ENCODE data around the gene FBL. TPM values are rescaled to one million over a fixed set of nuclear protein-coding genes. Genes with fewer than 3 reads are reported as not detected.

Gene FBL
- total RNA-seq, 1 donor from 2014 or later, result 500 TPM

DNA sequence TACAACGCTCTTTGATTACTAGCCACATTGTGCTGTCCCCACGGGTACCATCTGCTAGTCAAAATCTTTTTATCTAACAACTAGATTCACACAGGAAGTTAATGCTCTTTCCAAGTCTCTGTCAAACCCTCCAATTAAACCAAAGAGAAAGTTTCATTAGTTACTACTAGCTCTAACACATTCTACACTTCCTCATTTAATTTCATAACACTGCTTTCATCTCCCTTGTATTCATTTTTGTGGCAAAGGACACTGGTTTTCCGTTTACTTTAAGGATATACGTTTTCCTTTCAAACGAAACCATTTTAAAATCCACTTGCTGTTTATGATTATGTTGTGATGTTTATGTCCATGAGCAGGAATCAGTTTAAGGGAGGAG is 17.5 kb downstream of the FBL start:
- H3K27me3 ChIP-seq (ENCODE audit: control insufficient read depth, insufficient read depth, low read length), result no peaks in the 10 kb centered on the region
- no peak overlapping the region for H3K4me3 ChIP-seq (ENCODE audit: low read depth, low read length)
- H3K36me3 ChIP-seq (ENCODE audit: control insufficient read depth, insufficient read depth, low read length), result peaks cover 20% of the 10 kb centered on the region
- DNase-seq (ENCODE audit: low read depth) (no peak), FAIRE-seq (no peak)
- TF ChIP-seq, protein P1, sequence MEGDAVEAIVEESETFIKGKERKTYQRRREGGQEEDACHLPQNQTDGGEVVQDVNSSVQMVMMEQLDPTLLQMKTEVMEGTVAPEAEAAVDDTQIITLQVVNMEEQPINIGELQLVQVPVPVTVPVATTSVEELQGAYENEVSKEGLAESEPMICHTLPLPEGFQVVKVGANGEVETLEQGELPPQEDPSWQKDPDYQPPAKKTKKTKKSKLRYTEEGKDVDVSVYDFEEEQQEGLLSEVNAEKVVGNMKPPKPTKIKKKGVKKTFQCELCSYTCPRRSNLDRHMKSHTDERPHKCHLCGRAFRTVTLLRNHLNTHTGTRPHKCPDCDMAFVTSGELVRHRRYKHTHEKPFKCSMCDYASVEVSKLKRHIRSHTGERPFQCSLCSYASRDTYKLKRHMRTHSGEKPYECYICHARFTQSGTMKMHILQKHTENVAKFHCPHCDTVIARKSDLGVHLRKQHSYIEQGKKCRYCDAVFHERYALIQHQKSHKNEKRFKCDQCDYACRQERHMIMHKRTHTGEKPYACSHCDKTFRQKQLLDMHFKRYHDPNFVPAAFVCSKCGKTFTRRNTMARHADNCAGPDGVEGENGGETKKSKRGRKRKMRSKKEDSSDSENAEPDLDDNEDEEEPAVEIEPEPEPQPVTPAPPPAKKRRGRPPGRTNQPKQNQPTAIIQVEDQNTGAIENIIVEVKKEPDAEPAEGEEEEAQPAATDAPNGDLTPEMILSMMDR (IDR thresholded peaks at IDR 0.05; ENCODE audit: insufficient read depth, low read length, severe bottlenecking), result no peak

DNA sequence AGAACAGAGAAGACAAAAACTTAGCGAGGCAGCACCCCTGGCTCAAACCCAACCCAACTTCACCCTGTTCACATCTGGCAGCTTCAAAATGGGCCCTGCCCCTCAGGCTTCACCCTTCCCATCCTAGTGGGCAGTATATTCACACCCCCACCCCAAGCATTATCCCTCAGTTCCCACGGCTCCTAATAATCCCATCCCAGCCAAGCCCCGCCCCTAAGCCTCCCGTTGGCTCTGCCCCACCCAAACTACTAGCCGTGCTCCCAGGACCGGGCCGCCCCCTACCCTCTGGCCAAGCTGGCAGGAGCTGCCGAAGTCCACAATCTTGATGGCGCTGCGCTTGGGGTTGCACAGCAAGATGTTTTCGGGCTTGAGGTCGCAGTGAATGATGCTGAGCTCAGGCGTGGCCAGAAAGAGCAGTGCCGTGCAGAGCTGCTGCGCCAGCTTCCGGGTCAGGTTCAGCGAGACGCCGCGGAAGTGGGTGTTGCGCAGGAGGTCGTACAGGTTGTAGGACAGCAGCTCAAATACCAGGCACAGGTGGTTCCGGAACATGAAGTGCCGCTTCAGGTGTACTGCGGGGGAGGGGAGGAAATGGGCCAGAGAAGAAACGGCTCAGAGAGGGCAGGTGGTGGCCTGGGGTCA is 18.0 kb downstream of the FBL start:
- DNase-seq (ENCODE audit: low read depth) (no peak), FAIRE-seq (no peak)
- Histone ChIP-seq H3K36me3 (ENCODE audit: control insufficient read depth, insufficient read depth, low read length) (peaks cover 20% of the 10 kb centered on the region), H3K4me3 (ENCODE audit: low read depth, low read length) (no peak overlapping the region), H3K27me3 (ENCODE audit: control insufficient read depth, insufficient read depth, low read length) (no peaks in the 10 kb centered on the region)
- TF ChIP-seq, protein P1 (IDR thresholded peaks at IDR 0.05; ENCODE audit: insufficient read depth, low read length, severe bottlenecking), result no peak

DNA sequence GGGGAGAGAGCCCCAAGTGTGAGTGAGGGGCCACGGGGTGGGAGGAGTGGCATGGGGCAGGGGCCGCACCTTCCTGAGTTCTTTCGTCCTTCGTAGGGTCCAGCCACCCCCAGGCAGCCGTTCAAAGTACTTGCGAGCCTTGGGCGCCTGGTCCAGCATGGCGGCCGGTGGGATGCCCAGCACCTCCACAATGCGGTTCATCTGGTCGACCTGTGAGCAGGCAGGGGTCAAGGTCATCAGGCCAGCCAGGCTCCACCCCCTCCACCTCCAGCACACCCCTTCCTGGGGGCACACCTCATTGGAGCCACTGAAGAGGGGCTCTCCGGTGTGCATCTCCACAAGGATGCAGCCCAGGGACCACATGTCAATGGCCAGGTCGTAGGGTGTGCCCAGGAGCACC is 19.0 kb downstream of the FBL start:
- no peak for DNase-seq (ENCODE audit: low read depth)
- Histone ChIP-seq H3K4me3 (ENCODE audit: low read depth, low read length) (no peak overlapping the region), H3K36me3 (ENCODE audit: control insufficient read depth, insufficient read depth, low read length) (peaks cover 20% of the 10 kb centered on the region), H3K27me3 (ENCODE audit: control insufficient read depth, insufficient read depth, low read length) (no peaks in the 10 kb centered on the region)
- TF ChIP-seq, protein P1 (IDR thresholded peaks at IDR 0.05; ENCODE audit: insufficient read depth, low read length, severe bottlenecking), result no peak
- no peak for FAIRE-seq

DNA sequence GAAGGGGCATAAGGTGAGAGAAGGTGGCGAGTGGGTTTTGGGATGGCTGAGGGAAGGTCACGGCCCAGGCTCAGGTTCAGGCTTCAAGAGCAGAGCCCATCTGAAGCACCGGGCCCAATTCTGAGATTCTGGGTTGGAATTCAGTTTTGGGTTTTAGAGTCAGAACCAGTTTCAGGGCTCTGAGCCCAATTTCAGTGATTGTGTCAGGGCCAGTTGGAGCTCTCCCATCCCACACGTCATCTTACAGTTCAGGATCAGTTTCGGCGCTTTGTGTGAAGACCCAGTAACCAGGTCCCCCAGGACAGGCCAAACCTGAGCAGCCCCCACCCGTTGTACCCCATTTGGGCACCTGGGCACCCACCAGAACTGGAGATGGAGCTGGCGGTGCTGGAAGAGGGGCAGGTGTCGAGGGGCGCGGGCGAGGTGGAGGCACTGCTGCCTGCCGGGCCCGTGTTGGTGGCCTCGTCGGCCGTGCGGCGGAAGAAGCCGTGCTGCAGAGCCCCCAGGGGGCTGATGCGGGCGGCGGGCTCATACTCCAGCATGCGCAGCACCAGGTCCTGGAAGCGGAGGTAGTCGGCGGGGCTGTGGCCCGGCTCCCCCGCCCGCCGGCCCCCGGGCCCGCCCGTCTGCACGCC is 19.8 kb downstream of the FBL start:
- TF ChIP-seq, protein P1 (IDR thresholded peaks at IDR 0.05; ENCODE audit: insufficient read depth, low read length, severe bottlenecking), result no peak
- no peak for FAIRE-seq

DNA sequence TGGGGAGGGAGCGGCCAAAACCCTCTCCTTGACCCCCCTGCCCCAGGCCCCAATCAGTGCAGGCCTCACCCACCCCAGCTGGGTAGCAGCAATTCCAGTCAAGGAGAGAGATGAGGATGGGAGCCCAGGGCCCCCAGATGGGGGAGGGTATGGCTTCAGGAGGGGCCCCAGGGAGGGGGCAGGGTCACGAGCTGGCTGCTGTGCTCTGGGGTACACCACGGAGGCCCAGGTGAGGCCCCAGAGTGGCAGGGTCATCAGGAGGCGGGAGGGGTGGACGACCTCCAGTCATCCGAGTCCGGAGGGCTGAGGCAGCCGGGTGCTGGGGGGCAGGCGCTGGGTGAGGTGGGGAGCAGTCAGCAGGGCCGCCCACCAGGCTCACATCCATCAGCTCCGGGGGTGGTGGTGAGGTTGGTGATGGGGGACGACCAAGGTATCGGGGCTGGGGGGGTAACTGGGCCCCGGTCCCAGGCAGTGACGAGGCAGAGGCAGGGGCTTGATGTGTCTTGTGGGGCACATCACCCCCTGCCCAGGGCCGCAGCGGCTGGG is 20.6 kb downstream of the FBL start:
- no peak for FAIRE-seq

More for the DNA sequence above, 19.8 kb downstream of the FBL start:
- no peak overlapping the region for H3K4me3 ChIP-seq (ENCODE audit: low read depth, low read length)
- no peaks in the 10 kb centered on the region for H3K27me3 ChIP-seq (ENCODE audit: control insufficient read depth, insufficient read depth, low read length)
- no peak for DNase-seq (ENCODE audit: low read depth)
- peaks cover 20% of the 10 kb centered on the region for H3K36me3 ChIP-seq (ENCODE audit: control insufficient read depth, insufficient read depth, low read length)

More for the DNA sequence above, 20.6 kb downstream of the FBL start:
- H3K27me3 ChIP-seq (ENCODE audit: control insufficient read depth, insufficient read depth, low read length), result no peaks in the 10 kb centered on the region
- H3K36me3 ChIP-seq (ENCODE audit: control insufficient read depth, insufficient read depth, low read length), result peaks cover 19% of the 10 kb centered on the region
- TF ChIP-seq, protein P1 (IDR thresholded peaks at IDR 0.05; ENCODE audit: insufficient read depth, low read length, severe bottlenecking), result no peak
- no peak for DNase-seq (ENCODE audit: low read depth)
- no peak overlapping the region for H3K4me3 ChIP-seq (ENCODE audit: low read depth, low read length)
